GM19351 (cell line): ENCODE results near the gene SLC30A3.

Experiments used
- ATAC-seq: cut with Tn5 transposase; IDR thresholded peaks from one replicate; pipeline ENCODE4 v1.9.1; 2021; ENCODE audit warnings: mild to moderate bottlenecking, moderate library complexity; ENCODE audit not compliant: unreplicated experiment

Gene SLC30A3

DNA sequence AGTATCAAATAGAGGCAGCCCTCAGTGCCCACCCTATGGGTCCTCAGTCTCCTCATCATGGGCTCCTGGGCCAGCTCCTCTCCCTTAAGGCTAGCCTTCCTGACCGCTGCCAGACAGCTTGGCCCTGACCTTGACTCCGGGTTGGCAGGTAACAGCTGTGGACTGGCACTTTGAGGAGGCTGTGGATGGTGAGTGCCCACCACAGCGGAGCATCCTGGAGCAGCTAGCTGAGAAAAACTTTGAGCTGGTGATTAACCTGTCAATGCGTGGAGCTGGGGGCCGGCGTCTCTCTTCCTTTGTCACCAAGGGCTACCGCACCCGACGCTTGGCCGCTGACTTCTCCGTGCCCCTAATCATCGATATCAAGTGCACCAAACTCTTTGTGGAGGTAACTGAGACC, 26.7 kb downstream of the SLC30A3 start:
- no peak for ATAC-seq

GRCh38 chr2:27233341-27233740, 29.5 kb downstream of the SLC30A3 start:
- ATAC-seq, result no peak

DNA sequence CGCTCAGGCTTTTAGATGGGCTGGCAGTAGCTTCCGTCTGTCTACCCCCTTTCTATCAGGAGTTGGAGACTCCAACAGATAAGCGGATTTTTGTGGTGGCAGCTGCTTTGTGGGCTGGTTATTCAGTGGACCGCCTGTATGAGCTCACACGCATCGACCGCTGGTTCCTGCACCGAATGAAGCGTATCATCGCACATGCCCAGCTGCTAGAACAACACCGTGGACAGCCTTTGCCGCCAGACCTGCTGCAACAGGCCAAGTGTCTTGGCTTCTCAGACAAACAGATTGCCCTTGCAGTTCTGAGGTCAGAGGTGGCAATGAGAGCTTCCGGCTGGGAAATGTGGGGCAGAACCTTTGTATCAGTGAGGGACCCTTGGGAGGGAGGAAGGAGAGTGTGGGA, 30.9 kb downstream of the SLC30A3 start:
- ATAC-seq, result no peak

GRCh38 chr2:27227501-27227900, 35.3 kb downstream of the SLC30A3 start:
- ATAC-seq, result no peak

DNA sequence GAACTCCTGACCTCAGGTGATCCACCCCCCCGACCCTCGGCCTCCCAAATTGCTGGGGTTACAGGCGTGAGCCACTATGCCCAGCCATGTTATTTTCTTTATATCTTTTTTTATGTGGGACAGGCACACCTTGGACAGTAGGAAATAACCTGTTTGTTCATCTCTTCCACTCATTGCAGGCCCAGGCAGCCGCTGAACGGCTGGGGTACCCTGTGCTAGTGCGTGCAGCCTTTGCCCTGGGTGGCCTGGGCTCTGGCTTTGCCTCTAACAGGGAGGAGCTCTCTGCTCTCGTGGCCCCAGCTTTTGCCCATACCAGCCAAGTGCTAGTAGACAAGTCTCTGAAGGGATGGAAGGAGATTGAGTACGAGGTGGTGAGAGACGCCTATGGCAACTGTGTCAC, 37.3 kb downstream of the SLC30A3 start:
- no peak for ATAC-seq

- ATAC-seq, result no peak
Observed at GRCh38 chr2:27223416-27223815, 39.4 kb downstream of the SLC30A3 start.

GRCh38 chr2:27222407-27222806, 40.4 kb downstream of the SLC30A3 start:
- ATAC-seq, result no peak

DNA sequence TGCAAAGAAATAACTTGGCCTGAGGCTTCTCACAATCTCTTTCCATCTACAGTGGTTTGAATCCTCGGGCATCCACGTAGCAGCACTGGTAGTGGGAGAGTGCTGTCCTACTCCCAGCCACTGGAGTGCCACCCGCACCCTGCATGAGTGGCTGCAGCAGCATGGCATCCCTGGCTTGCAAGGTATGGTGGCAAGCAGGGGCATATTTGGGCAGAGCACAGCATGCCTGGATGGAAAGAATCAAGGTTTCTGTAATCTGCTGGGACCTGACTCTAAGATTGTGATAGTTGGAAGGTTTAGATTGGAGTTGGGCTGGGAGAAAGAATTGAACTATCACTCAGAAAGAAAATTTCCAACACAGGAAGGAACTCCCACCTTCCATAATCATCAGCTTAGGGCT, 41.7 kb downstream of the SLC30A3 start:
- no peak for ATAC-seq

- no peak for ATAC-seq
Observed at GRCh38 chr2:27220091-27220490, 42.8 kb downstream of the SLC30A3 start.

- ATAC-seq, result no peak
Observed at GRCh38 chr2:27219091-27219490, 43.8 kb downstream of the SLC30A3 start.

GRCh38 chr2:27218614-27219013, 44.2 kb downstream of the SLC30A3 start:
- ATAC-seq, result no peak

- peak; percentile 76 for ATAC-seq
Observed at GRCh38 chr2:27217173-27218121, 45.4 kb downstream of the SLC30A3 start, which contains the start of gene CAD. Gene CAD, plus strand, starts transcription at chr2:27217369. Its CDS starts 183 bp downstream, at chr2:27217552.

GRCh38 chr2:27216416-27217137, 46.3 kb downstream of the SLC30A3 start:
- no peak for ATAC-seq

GRCh38 chr2:27214941-27215340, 47.9 kb downstream of the SLC30A3 start:
- no peak for ATAC-seq

- ATAC-seq, result peak; percentile 26
Observed at GRCh38 chr2:27212626-27213471, 50.0 kb downstream of the SLC30A3 start.

DNA sequence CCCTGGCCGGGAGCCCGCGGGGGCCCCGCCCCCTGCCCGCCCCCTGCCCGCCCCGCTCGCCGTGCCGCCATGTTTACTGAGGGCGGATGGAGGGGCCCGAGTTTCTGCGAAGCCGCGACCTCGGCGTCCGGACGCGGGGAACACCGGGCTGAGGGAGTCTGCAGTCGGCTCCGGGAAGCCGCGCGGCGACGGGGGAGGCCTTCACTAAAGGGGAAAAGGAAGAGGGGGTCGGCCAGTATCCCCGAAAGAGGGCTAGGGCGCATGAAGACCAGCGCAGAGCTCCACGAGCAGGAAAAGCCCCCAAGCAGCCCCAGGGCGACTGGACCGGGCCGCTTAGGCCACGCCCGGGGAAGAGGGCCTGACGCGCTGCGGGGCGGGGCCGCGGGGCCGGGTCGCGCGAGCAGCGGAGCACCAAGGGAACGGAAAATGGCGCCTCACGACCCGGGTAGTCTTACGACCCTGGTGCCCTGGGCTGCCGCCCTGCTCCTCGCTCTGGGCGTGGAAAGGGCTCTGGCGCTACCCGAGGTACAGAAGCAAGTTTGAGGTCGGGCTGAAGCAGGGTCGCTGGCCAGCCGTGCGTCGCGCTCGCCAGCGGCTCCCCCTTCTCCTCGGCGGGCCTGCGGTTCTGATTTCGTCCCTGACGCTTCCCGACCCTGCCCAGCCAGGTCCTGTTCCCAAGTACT, 50.8 kb downstream of the SLC30A3 start, which contains the start of the genes ATRAID and SLC5A6:
TSS of gene ATRAID (plus strand) at position 99 of the 683 bp plus-strand sequence. CDS start at position 427, 328 bp downstream.
TSS of gene SLC5A6 (minus strand) at position 326 of the 683 bp plus-strand sequence. CDS start 4,618 bp downstream, outside the sequence.
- peak; percentile 78 for ATAC-seq

DNA sequence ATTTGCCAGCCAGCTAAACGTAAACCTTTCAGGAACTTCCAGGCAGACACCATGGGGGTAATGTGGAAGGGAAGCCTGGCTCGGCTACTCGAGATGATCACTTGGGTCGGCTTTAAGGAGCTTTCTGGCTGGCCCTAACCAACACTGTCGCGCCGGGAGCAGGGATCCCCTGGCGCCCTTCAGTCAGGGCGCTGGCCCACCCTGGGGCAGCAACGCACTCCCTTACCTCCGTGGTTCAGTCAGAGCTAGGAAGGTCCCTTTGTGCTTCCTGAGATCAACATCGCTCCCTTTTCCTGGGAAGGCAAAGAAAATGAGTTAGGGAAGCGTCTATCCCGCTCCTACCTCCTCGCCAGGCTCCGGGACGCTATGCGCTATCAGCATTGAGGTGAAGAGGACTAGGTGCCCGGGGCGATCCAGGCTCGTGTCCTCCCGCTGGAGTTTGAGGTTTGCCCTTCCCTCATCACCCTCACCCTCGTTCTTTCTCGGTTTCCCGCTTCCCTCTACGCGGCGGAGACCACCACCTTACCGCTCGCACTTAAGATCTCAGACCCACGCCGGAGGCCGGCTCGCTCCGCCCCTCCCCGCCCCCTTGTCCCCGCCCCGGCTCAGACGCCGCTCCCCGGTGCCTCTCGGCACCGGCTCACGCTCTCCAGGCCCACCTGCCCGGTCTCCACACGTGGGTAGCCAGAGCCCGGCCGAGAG, 51.5 kb downstream of the SLC30A3 start:
- no peak for ATAC-seq

GRCh38 chr2:27209621-27210401, 53.0 kb downstream of the SLC30A3 start:
- ATAC-seq, result no peak
